ENCODE measurements around the gene ARL6IP1. TPM values are rescaled to one million over a fixed set of nuclear protein-coding genes. Genes with fewer than 3 reads are reported as not detected.

The ARL6IP1 gene
- polyA plus RNA-seq, 2 of the 4 experiments (the other 2 are of a cell fraction) = 459 to 479 TPM

GRCh38 chr16:18801145-18801972 is at the start of gene ARL6IP1 (continued):
- peak; percentile 99 for TF ChIP-seq BCL3 (IDR thresholded peaks at IDR 0.05)
- TF ChIP-seq MYC (IDR thresholded peaks at IDR 0.05; ENCODE audit: borderline replicate concordance, low read length) = no peak; the same call in 1 of the 2 replicates
- TF ChIP-seq CHD4 (IDR thresholded peaks at IDR 0.05; ENCODE audit: borderline replicate concordance) = no peak
- no peak for TF ChIP-seq NFE2L2 (conservative IDR thresholded peaks at IDR 0.05; ENCODE audit: low read length)
- TF ChIP-seq ZSCAN20 (CRISPR knock-in tag; IDR thresholded peaks at IDR 0.05) = no peak
- TF ChIP-seq USF2 (IDR thresholded peaks at IDR 0.05) = no peak
- peak; percentile 91 for TF ChIP-seq HOXA7 (CRISPR knock-in tag; IDR thresholded peaks at IDR 0.05)
- no peak for TF ChIP-seq FOXS1 (CRISPR knock-in tag; IDR thresholded peaks at IDR 0.05)
- TF ChIP-seq MAX (IDR thresholded peaks at IDR 0.05) = peak; percentile 72
- peak; percentile 75 for TF ChIP-seq E2F6 (IDR thresholded peaks at IDR 0.05; ENCODE audit: borderline replicate concordance, low read depth)
- no peak for TF ChIP-seq HOXB5 (CRISPR knock-in tag; IDR thresholded peaks at IDR 0.05)
- no peak for TF ChIP-seq EHMT2 (IDR thresholded peaks at IDR 0.05; ENCODE audit: low read depth)
- no peak for TF ChIP-seq HOXB13 (CRISPR knock-in tag; IDR thresholded peaks at IDR 0.05; ENCODE audit: low read depth)
- peak; percentile 95; the same call in 1 of the 2 replicates for TF ChIP-seq TFCP2L1 (CRISPR knock-in tag; IDR thresholded peaks at IDR 0.05)
- TF ChIP-seq EP300 (IDR thresholded peaks at IDR 0.05) = no peak
- TF ChIP-seq RFX5 (IDR thresholded peaks at IDR 0.05) = peak; percentile 74; the same call in 1 of the 2 replicates
- no peak for TF ChIP-seq EHF (CRISPR knock-in tag; IDR thresholded peaks at IDR 0.05)
- no peak for TF ChIP-seq HEYL (CRISPR knock-in tag; IDR thresholded peaks at IDR 0.05)
- no peak; the same call in 1 of the 2 replicates for TF ChIP-seq CBX2 (IDR thresholded peaks at IDR 0.05; ENCODE audit: borderline replicate concordance, low read depth)
- TF ChIP-seq KDM5A (IDR thresholded peaks at IDR 0.05) = 0 out of 2 replicates have a peak, but pooled peaks have one; percentile 39
- TF ChIP-seq RARB (CRISPR knock-in tag; IDR thresholded peaks at IDR 0.05) = peak; percentile 37; the same call in 1 of the 2 replicates
- TF ChIP-seq NPAS2 (CRISPR knock-in tag; IDR thresholded peaks at IDR 0.05; ENCODE audit: borderline replicate concordance) = no peak
- no peak for TF ChIP-seq SREBF2 (IDR thresholded peaks at IDR 0.05)
- peak; percentile 100 for TF ChIP-seq PHF8 (IDR thresholded peaks at IDR 0.05; ENCODE audit: borderline replicate concordance, low read depth)
- TF ChIP-seq RNF2 (IDR thresholded peaks at IDR 0.05; ENCODE audit: borderline replicate concordance, low read depth) = no peak
- TF ChIP-seq ZC3H11A (IDR thresholded peaks at IDR 0.05) = no peak
- no peak for TF ChIP-seq CEBPB (IDR thresholded peaks at IDR 0.05)
- no peak for TF ChIP-seq JUNB (IDR thresholded peaks at IDR 0.05)
- peak; percentile 72; the same call in 1 of the 2 replicates for TF ChIP-seq POLR2AphosphoS2 (conservative IDR thresholded peaks at IDR 0.05; ENCODE audit: low read length)
- TF ChIP-seq BHLHE40 (IDR thresholded peaks at IDR 0.05; ENCODE audit: low read depth, low read length) = no peak
- TF ChIP-seq CHD2 (IDR thresholded peaks at IDR 0.05; ENCODE audit: low read length, partially characterized antibody) = no peak
